MM.1S (cell line): ENCODE results near the gene EMID1.

ENCODE experiments used
- EZH2 ChIP-seq: fragments of 300-600 bp; sonication (generic); optimal IDR thresholded peaks from 2 replicates; pipeline ENCODE3; 2017; ENCODE audit warnings: low read depth, mild to moderate bottlenecking, antibody characterized with exemption, low read length, mixed read lengths
- TF ChIP-seq, protein P1 (sequence below): fragments of 300-600 bp; sonication (generic); IDR thresholded peaks from 2 replicates; pipeline ENCODE4 v1.5.1; 2016; ENCODE audit warnings: antibody characterized with exemption, low read length, mixed read lengths

DNA sequence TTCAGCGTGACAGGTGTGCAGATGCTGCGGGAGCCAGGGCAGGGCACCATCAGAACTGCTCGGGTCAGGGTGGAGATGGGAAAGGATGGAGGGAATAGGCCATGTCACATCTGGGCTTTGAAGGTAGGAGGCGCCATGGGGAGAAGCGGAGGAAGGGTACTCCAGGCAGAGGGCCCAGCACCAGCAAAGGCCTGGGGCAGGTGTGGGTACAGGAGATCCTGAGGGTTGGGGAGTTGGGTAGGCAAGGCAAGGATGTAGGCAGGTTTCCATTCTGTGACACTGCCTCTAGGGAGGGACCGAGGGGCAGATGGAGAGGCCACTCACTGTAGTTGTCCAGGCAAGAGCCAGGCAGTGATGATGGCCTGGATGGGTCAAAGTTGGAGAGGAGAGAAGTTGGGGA is 8.5 kb downstream of the EMID1 start:
- TF ChIP-seq, protein P1, sequence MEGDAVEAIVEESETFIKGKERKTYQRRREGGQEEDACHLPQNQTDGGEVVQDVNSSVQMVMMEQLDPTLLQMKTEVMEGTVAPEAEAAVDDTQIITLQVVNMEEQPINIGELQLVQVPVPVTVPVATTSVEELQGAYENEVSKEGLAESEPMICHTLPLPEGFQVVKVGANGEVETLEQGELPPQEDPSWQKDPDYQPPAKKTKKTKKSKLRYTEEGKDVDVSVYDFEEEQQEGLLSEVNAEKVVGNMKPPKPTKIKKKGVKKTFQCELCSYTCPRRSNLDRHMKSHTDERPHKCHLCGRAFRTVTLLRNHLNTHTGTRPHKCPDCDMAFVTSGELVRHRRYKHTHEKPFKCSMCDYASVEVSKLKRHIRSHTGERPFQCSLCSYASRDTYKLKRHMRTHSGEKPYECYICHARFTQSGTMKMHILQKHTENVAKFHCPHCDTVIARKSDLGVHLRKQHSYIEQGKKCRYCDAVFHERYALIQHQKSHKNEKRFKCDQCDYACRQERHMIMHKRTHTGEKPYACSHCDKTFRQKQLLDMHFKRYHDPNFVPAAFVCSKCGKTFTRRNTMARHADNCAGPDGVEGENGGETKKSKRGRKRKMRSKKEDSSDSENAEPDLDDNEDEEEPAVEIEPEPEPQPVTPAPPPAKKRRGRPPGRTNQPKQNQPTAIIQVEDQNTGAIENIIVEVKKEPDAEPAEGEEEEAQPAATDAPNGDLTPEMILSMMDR = no peak
- no peak for TF ChIP-seq EZH2
